OCI-LY1 (cell line): ENCODE data around the gene IST1.

Experiments
- CTCF ChIP-seq: fragments of 200-600 bp; sonication (generic), shearing (Covaris generic); IDR thresholded peaks from 2 replicates; pipeline ENCODE4 v1.5.1; 2017; ENCODE audit warnings: mild to moderate bottlenecking, antibody characterized with exemption, low read length, moderate library complexity, mixed read lengths
- EZH2 ChIP-seq: fragments of 200-600 bp; sonication (generic), shearing (Covaris generic); IDR thresholded peaks from 2 replicates; pipeline ENCODE4 v1.8.0; 2017; ENCODE audit warnings: borderline replicate concordance, mixed run types, mild to moderate bottlenecking, antibody characterized with exemption, low read length, moderate library complexity, mixed read lengths

GRCh38 chr16:71969353-71969752 lies 74.0 kb downstream of the IST1 start:
- no peak for TF ChIP-seq EZH2
- TF ChIP-seq CTCF, result no peak
